GM23338 (cell line): ENCODE data around the gene C1R. TPM values are rescaled to one million over a fixed set of nuclear protein-coding genes. Genes with fewer than 3 reads are reported as not detected.

Experiments
- ATAC-seq: fragments of 200-7000 bp; cut with Tn5 transposase; 3 replicates; pipeline ENCODE4 v1.9.1; 2020
- DNase-seq: peaks from one replicate; pipeline ENCODE4 v3.0.0-alpha.2; 2015; ENCODE audit warnings: low spot score
- H2AFZ ChIP-seq: fragments of 200-600 bp; sonication (generic); 2 replicates; pipeline ENCODE4 v1.8.0; 2016; ENCODE audit warnings: antibody characterized with exemption, mild to moderate bottlenecking, moderate library complexity
- H3F3A ChIP-seq: fragments of 200-600 bp; sonication (generic); replicated peaks from 2 replicates; pipeline ENCODE4 v1.8.0; 2017; ENCODE audit warnings: antibody characterized with exemption, mixed run types, low read depth
- H3K27ac ChIP-seq: fragments of 200-600 bp; sonication (generic); 2 replicates; pipeline ENCODE4 v1.6.1; 2016; ENCODE audit warnings: low read depth
- H3K27me3 ChIP-seq: fragments of 200-600 bp; sonication (generic); 2 replicates; pipeline ENCODE4 v1.8.0; 2016; ENCODE audit warnings: mild to moderate bottlenecking, mixed run types, moderate library complexity; ENCODE audit not compliant: insufficient read depth
- H3K36me3 ChIP-seq: fragments of 200-600 bp; sonication (generic); 2 replicates; pipeline ENCODE4 v1.8.0; 2016; ENCODE audit warnings: mild to moderate bottlenecking; ENCODE audit not compliant: insufficient read depth
- H3K4me1 ChIP-seq: fragments of 200-600 bp; sonication (generic); 2 replicates; pipeline ENCODE4 v1.8.0; 2016; ENCODE audit warnings: mild to moderate bottlenecking, moderate library complexity; ENCODE audit not compliant: insufficient read depth
- H3K4me2 ChIP-seq: fragments of 200-600 bp; sonication (generic); 2 replicates; pipeline ENCODE4 v1.7.1; 2017; ENCODE audit warnings: mixed run types
- H3K4me3 ChIP-seq: fragments of 200-600 bp; sonication (generic); 2 replicates; pipeline ENCODE4 v1.6.1; 2016; ENCODE audit warnings: mixed run types
- H3K79me2 ChIP-seq: fragments of 200-600 bp; sonication (generic); replicated peaks from 2 replicates; pipeline ENCODE4 v1.8.0; 2017; ENCODE audit warnings: mild to moderate bottlenecking; ENCODE audit not compliant: insufficient read depth
- H3K9me2 ChIP-seq: fragments of 200-600 bp; sonication (generic); 2 replicates; pipeline ENCODE4 v1.8.0; 2017; ENCODE audit not compliant: insufficient read depth
- H4K20me1 ChIP-seq: fragments of 200-600 bp; sonication (generic); replicated peaks from 2 replicates; pipeline ENCODE4 v1.8.0; 2017; ENCODE audit warnings: mild to moderate bottlenecking; ENCODE audit not compliant: insufficient read depth
- H3K27ac Mint-ChIP-seq: 2 replicates; pipeline ENCODE4 v1.8.0; 2020; ENCODE audit warnings: inconsistent platforms, mild to moderate bottlenecking, moderate library complexity, mixed read lengths
- H3K27me3 Mint-ChIP-seq: 3 replicates; pipeline ENCODE4 v1.8.0; 2022; ENCODE audit warnings: low read depth, mild to moderate bottlenecking, moderate library complexity, mixed read lengths, inconsistent platforms; ENCODE audit not compliant: insufficient read depth, poor library complexity
- H3K36me3 Mint-ChIP-seq: 3 replicates; pipeline ENCODE4 v1.8.0; 2021; ENCODE audit warnings: low read depth, mild to moderate bottlenecking, inconsistent platforms, moderate library complexity, mixed read lengths
- H3K4me1 Mint-ChIP-seq: 3 replicates; pipeline ENCODE4 v1.8.0; 2020; ENCODE audit warnings: mild to moderate bottlenecking, inconsistent platforms, mixed read lengths
- H3K4me3 Mint-ChIP-seq: 3 replicates; pipeline ENCODE4 v1.8.0; 2021; ENCODE audit warnings: moderate library complexity, mild to moderate bottlenecking, inconsistent platforms, mixed read lengths
- H3K9me3 Mint-ChIP-seq: 3 replicates; pipeline ENCODE4 v1.8.0; 2020; ENCODE audit warnings: moderate library complexity, mild to moderate bottlenecking, inconsistent platforms, mixed read lengths
- CREB1 ChIP-seq: fragments of 250-450 bp; sonication (Bioruptor Pico); IDR thresholded peaks from 2 replicates; pipeline ENCODE4 v1.5.0; 2020; ENCODE audit warnings: low read depth, mild to moderate bottlenecking, moderate library complexity
- EZH2 ChIP-seq: fragments of 200-600 bp; sonication (generic); IDR thresholded peaks from one replicate; pipeline ENCODE4 v1.8.0; 2017; ENCODE audit warnings: antibody characterized with exemption, mild to moderate bottlenecking, low read depth; ENCODE audit not compliant: unreplicated experiment
- EZH2phosphoT487 ChIP-seq: fragments of 200-600 bp; sonication (generic); IDR thresholded peaks from one replicate; pipeline ENCODE4 v1.8.1; 2018; ENCODE audit warnings: antibody characterized with exemption; ENCODE audit not compliant: unreplicated experiment
- JUNB ChIP-seq: IDR thresholded peaks from one replicate; pipeline ENCODE4 v1.6.1; 2016; ENCODE audit warnings: antibody characterized with exemption; ENCODE audit not compliant: unreplicated experiment
- NANOG ChIP-seq: IDR thresholded peaks from 2 replicates; pipeline ENCODE4 v1.6.1; 2016; ENCODE audit warnings: antibody characterized with exemption, borderline replicate concordance
- POLR2AphosphoS5 ChIP-seq: IDR thresholded peaks from 2 replicates; pipeline ENCODE4 v1.6.1; 2016; ENCODE audit warnings: antibody characterized with exemption, low read depth
- STAT1 ChIP-seq: IDR thresholded peaks from one replicate; pipeline ENCODE4 v1.6.1; 2016; ENCODE audit warnings: antibody characterized with exemption; ENCODE audit not compliant: unreplicated experiment
- ZNF114 ChIP-seq: fragments of 250-450 bp; sonication (Bioruptor Pico); IDR thresholded peaks from 2 replicates; pipeline ENCODE4 v1.5.0; 2020; ENCODE audit warnings: mild to moderate bottlenecking, moderate library complexity
- ZNF331 ChIP-seq: fragments of 250-450 bp; sonication (Bioruptor Pico); IDR thresholded peaks from 2 replicates; pipeline ENCODE4 v1.5.0; 2020; ENCODE audit warnings: low read depth, mild to moderate bottlenecking, moderate library complexity
- polyA plus RNA-seq: library from polyadenylated mRNA; unstranded; fragments of >200 nt; fragmentation: Nextera tagmentation; extraction: Ambion mirVana; gene quantifications from 2 replicates; pipeline ENCODE4 v1.2.1, GENCODE V29; 2016
- total RNA-seq: library from RNA; depleted of rRNA; stranded (reverse); fragments of >200 nt; shearing (Covaris generic); gene quantifications from 2 replicates; pipeline ENCODE4 v1.2.3, GENCODE V29; 2014
- TF ChIP-seq, protein P1 (sequence below): fragments of 250-450 bp; sonication (Bioruptor Pico); IDR thresholded peaks from 2 replicates; pipeline ENCODE4 v1.5.0; 2020; ENCODE audit warnings: mild to moderate bottlenecking, moderate library complexity
- TF ChIP-seq, protein P2 (sequence below), 2 experiments: fragments of 200-600 bp in 1 of 2; sonication (generic) in 1 of 2; conservative IDR thresholded peaks; 2 replicates each; pipeline versions ENCODE4 v1.5.1 to v1.6.1; 2016 to 2017; ENCODE audit warnings: antibody characterized with exemption in 2 of 2, low read depth in 2 of 2, mild to moderate bottlenecking in 2 of 2, moderate library complexity in 1 of 2
- TF ChIP-seq, protein P3 (sequence below): IDR thresholded peaks from one replicate; pipeline ENCODE4 v1.6.1; 2018; ENCODE audit warnings: antibody characterized with exemption; ENCODE audit not compliant: unreplicated experiment
- TF ChIP-seq, protein P4 (sequence below): IDR thresholded peaks from 2 replicates; pipeline ENCODE4 v1.6.1; 2016; ENCODE audit warnings: antibody characterized with exemption

C1R gene
- total and polyA plus RNA-seq, 2 experiments from 2014 or later, result 6.4 to 8.8 TPM

DNA sequence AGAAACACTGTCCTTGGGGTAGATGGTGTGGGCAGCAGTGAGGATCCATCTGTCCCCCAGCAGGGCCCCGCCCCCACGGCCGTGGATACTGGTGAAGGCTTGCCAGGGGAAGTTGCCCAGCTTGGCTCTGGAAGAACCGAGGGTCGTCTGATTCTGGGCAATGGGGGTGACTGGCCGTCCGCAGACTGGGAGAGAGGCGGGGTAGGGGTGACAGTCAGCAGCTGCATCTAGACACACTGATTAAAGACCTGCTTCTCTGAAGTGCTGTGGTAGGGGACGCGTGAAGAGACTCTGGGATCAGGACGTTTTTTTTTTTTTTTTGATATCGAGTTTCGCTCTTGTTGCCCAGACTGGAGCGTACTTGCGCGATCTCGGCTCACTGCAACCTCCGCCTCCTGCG lies 4.7 kb upstream of the C1R start:
- H3K4me1 Mint-ChIP-seq, result peaks cover 16% of the 10 kb centered on the region; the same call in 2 of the 3 replicates
- H3K9me3 Mint-ChIP-seq, result no peaks in the 10 kb centered on the region
- Histone ChIP-seq H3K9me2 (no peaks in the 10 kb centered on the region), H3K27ac (no peak overlapping the region), H3K4me2 (no peak overlapping the region), H3K4me1 (peaks cover 7% of the 10 kb centered on the region), H3K79me2 (no peaks in the 10 kb centered on the region), H2AFZ (no peak overlapping the region), H4K20me1 (no peaks in the 10 kb centered on the region; the same call in 1 of the 2 replicates), H3K27me3 (no peaks in the 10 kb centered on the region), H3K4me3 (no peak overlapping the region), H3F3A (no peaks in the 10 kb centered on the region), H3K36me3 (no peaks in the 10 kb centered on the region)
- H3K36me3 Mint-ChIP-seq, result peaks cover 16% of the 10 kb centered on the region; the same call in 2 of the 3 replicates
- H3K4me3 Mint-ChIP-seq, result no peak overlapping the region
- H3K27me3 Mint-ChIP-seq, result peaks cover 16% of the 10 kb centered on the region
- no peak overlapping the region for H3K27ac Mint-ChIP-seq
- TF ChIP-seq EZH2phosphoT487 (no peak), ZNF331 (CRISPR knock-in tag) (no peak), CREB1 (no peak), JUNB (no peak), POLR2AphosphoS5 (no peak), NANOG (no peak), EZH2 (no peak), ZNF114 (no peak), STAT1 (no peak)
- TF ChIP-seq, protein P1, sequence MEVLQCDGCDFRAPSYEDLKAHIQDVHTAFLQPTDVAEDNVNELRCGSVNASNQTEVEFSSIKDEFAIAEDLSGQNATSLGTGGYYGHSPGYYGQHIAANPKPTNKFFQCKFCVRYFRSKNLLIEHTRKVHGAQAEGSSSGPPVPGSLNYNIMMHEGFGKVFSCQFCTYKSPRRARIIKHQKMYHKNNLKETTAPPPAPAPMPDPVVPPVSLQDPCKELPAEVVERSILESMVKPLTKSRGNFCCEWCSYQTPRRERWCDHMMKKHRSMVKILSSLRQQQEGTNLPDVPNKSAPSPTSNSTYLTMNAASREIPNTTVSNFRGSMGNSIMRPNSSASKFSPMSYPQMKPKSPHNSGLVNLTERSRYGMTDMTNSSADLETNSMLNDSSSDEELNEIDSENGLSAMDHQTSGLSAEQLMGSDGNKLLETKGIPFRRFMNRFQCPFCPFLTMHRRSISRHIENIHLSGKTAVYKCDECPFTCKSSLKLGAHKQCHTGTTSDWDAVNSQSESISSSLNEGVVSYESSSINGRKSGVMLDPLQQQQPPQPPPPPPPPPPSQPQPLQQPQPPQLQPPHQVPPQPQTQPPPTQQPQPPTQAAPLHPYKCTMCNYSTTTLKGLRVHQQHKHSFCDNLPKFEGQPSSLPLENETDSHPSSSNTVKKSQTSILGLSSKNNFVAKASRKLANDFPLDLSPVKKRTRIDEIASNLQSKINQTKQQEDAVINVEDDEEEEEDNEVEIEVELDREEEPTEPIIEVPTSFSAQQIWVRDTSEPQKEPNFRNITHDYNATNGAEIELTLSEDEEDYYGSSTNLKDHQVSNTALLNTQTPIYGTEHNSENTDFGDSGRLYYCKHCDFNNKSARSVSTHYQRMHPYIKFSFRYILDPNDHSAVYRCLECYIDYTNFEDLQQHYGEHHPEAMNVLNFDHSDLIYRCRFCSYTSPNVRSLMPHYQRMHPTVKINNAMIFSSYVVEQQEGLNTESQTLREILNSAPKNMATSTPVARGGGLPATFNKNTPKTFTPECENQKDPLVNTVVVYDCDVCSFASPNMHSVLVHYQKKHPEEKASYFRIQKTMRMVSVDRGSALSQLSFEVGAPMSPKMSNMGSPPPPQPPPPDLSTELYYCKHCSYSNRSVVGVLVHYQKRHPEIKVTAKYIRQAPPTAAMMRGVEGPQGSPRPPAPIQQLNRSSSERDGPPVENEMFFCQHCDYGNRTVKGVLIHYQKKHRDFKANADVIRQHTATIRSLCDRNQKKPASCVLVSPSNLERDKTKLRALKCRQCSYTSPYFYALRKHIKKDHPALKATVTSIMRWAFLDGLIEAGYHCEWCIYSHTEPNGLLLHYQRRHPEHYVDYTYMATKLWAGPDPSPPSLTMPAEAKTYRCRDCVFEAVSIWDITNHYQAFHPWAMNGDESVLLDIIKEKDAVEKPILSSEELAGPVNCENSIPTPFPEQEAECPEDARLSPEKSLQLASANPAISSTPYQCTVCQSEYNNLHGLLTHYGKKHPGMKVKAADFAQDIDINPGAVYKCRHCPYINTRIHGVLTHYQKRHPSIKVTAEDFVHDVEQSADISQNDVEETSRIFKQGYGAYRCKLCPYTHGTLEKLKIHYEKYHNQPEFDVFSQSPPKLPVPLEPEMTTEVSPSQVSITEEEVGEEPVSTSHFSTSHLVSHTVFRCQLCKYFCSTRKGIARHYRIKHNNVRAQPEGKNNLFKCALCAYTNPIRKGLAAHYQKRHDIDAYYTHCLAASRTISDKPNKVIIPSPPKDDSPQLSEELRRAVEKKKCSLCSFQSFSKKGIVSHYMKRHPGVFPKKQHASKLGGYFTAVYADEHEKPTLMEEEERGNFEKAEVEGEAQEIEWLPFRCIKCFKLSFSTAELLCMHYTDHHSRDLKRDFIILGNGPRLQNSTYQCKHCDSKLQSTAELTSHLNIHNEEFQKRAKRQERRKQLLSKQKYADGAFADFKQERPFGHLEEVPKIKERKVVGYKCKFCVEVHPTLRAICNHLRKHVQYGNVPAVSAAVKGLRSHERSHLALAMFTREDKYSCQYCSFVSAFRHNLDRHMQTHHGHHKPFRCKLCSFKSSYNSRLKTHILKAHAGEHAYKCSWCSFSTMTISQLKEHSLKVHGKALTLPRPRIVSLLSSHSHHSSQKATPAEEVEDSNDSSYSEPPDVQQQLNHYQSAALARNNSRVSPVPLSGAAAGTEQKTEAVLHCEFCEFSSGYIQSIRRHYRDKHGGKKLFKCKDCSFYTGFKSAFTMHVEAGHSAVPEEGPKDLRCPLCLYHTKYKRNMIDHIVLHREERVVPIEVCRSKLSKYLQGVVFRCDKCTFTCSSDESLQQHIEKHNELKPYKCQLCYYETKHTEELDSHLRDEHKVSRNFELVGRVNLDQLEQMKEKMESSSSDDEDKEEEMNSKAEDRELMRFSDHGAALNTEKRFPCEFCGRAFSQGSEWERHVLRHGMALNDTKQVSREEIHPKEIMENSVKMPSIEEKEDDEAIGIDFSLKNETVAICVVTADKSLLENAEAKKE (CRISPR knock-in tag), result no peak
- TF ChIP-seq, protein P2, sequence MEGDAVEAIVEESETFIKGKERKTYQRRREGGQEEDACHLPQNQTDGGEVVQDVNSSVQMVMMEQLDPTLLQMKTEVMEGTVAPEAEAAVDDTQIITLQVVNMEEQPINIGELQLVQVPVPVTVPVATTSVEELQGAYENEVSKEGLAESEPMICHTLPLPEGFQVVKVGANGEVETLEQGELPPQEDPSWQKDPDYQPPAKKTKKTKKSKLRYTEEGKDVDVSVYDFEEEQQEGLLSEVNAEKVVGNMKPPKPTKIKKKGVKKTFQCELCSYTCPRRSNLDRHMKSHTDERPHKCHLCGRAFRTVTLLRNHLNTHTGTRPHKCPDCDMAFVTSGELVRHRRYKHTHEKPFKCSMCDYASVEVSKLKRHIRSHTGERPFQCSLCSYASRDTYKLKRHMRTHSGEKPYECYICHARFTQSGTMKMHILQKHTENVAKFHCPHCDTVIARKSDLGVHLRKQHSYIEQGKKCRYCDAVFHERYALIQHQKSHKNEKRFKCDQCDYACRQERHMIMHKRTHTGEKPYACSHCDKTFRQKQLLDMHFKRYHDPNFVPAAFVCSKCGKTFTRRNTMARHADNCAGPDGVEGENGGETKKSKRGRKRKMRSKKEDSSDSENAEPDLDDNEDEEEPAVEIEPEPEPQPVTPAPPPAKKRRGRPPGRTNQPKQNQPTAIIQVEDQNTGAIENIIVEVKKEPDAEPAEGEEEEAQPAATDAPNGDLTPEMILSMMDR (conservative IDR thresholded peaks at IDR 0.05; ENCODE audit: low read depth in 2 of 2), result no peak
- TF ChIP-seq, protein P3, sequence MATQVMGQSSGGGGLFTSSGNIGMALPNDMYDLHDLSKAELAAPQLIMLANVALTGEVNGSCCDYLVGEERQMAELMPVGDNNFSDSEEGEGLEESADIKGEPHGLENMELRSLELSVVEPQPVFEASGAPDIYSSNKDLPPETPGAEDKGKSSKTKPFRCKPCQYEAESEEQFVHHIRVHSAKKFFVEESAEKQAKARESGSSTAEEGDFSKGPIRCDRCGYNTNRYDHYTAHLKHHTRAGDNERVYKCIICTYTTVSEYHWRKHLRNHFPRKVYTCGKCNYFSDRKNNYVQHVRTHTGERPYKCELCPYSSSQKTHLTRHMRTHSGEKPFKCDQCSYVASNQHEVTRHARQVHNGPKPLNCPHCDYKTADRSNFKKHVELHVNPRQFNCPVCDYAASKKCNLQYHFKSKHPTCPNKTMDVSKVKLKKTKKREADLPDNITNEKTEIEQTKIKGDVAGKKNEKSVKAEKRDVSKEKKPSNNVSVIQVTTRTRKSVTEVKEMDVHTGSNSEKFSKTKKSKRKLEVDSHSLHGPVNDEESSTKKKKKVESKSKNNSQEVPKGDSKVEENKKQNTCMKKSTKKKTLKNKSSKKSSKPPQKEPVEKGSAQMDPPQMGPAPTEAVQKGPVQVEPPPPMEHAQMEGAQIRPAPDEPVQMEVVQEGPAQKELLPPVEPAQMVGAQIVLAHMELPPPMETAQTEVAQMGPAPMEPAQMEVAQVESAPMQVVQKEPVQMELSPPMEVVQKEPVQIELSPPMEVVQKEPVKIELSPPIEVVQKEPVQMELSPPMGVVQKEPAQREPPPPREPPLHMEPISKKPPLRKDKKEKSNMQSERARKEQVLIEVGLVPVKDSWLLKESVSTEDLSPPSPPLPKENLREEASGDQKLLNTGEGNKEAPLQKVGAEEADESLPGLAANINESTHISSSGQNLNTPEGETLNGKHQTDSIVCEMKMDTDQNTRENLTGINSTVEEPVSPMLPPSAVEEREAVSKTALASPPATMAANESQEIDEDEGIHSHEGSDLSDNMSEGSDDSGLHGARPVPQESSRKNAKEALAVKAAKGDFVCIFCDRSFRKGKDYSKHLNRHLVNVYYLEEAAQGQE, result no peak
- TF ChIP-seq, protein P4, sequence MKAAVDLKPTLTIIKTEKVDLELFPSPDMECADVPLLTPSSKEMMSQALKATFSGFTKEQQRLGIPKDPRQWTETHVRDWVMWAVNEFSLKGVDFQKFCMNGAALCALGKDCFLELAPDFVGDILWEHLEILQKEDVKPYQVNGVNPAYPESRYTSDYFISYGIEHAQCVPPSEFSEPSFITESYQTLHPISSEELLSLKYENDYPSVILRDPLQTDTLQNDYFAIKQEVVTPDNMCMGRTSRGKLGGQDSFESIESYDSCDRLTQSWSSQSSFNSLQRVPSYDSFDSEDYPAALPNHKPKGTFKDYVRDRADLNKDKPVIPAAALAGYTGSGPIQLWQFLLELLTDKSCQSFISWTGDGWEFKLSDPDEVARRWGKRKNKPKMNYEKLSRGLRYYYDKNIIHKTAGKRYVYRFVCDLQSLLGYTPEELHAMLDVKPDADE, result no peak
- no peak for ATAC-seq
- no peak for DNase-seq
